OCI-LY1 (cell line): ENCODE measurements around the gene NPTX1.
"Not testable (repeated sequence)": the region's sequence is repeated elsewhere in the genome, so short reads cannot be mapped to it uniquely, and the experiment has no call there.

ENCODE experiments used
- CTCF ChIP-seq: fragments of 200-600 bp; sonication (generic), shearing (Covaris generic); IDR thresholded peaks from 2 replicates; pipeline ENCODE4 v1.5.1; 2017; ENCODE audit warnings: mild to moderate bottlenecking, antibody characterized with exemption, low read length, moderate library complexity, mixed read lengths
- EZH2 ChIP-seq: fragments of 200-600 bp; sonication (generic), shearing (Covaris generic); IDR thresholded peaks from 2 replicates; pipeline ENCODE4 v1.8.0; 2017; ENCODE audit warnings: borderline replicate concordance, mixed run types, mild to moderate bottlenecking, antibody characterized with exemption, low read length, moderate library complexity, mixed read lengths

DNA sequence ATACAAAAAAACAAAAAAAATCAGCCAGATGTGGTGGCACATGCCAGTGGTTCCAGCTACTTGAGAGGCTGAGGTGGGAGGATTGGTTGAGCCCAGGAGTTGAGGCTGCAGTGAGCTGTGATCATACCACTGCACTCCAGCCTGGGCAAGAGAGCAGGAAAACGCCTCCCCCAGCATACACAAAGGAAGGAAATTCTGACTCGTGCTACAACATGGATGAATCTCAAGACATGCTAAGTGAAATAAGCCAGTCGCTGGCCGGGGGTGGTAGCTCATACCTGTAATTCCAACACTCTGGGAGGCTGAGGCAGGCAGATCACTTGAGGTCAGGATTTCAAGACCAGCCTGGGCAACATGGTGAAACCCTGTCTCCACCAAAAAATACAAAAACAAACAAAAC lies 30.8 kb upstream of the NPTX1 start:
- TF ChIP-seq CTCF, EZH2: not testable (repeated sequence)
